ENCODE data around the gene KCNMB3. TPM values are rescaled to one million over a fixed set of nuclear protein-coding genes. Genes with fewer than 3 reads are reported as not detected.

KCNMB3 gene
- total and polyA plus RNA-seq, 7 experiments from 2014 or later, result 0.23 to 1.6 (median 0.79) TPM

DNA sequence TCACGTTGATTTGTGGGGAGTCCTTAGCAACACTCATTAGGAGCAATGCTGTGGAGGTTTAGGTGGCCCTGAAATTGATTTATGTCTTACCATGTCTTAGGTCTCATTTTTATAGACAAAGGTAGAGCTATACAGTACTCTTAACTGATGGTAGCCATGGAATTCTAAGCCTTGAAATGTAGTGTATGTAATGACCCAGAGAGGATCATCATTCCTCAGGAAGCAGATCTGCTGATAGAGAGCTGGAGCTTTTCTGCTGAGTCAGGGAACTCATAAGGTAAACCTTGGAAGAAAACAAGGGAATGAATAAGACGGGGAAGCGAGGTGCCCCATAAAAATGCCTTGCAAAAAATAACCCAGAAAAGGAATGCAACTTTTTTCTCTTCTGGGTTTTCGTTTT, 37.9 kb upstream of the KCNMB3 start:
- H3K36me3 ChIP-seq (ENCODE audit: control insufficient read depth in 2 of 3, insufficient read depth in 3 of 3, low read length in 3 of 3), result no peaks in the 10 kb centered on the region
- H3K4me3 ChIP-seq (ENCODE audit: low read length), result no peak overlapping the region
- H3K27me3 Mint-ChIP-seq, result peaks cover 0 to 18% (median 4%) of the 10 kb centered on the region in 5 donors
- intact Hi-C loops (cut with micrococcal nuclease), result no loop called here
- no peak overlapping the region for H3K27ac Mint-ChIP-seq
- ChIA-PET POLR2A (no interaction called here), CTCF (no interaction called here)
- ATAC-seq, result no peak
- no peaks in the 10 kb centered on the region for H3K4me1 ChIP-seq (ENCODE audit: control insufficient read depth in 2 of 2, insufficient read depth in 2 of 2, low read length in 2 of 2)
- H3K36me3 Mint-ChIP-seq, result peaks cover 0 to 3% (median 0%) of the 10 kb centered on the region in 5 donors
- peaks cover 0 to 4% (median 0%) of the 10 kb centered on the region in 7 donors for H3K4me1 Mint-ChIP-seq
- H3K27me3 ChIP-seq (ENCODE audit: control insufficient read depth in 2 of 2, insufficient read depth in 2 of 2, low read length in 2 of 2), result no peaks in the 10 kb centered on the region
- no peak overlapping the region for H3K27ac ChIP-seq (ENCODE audit: low read depth, low read length)
- H3K4me3 Mint-ChIP-seq, result no peak overlapping the region
- H3K9me3 Mint-ChIP-seq, result peaks cover 0 to 2% (median 0%) of the 10 kb centered on the region in 11 donors
- H3K9me3 ChIP-seq (ENCODE audit: control insufficient read depth in 2 of 3, low read length in 3 of 3), result no peaks in the 10 kb centered on the region
- DNase-seq, result no peak

DNA sequence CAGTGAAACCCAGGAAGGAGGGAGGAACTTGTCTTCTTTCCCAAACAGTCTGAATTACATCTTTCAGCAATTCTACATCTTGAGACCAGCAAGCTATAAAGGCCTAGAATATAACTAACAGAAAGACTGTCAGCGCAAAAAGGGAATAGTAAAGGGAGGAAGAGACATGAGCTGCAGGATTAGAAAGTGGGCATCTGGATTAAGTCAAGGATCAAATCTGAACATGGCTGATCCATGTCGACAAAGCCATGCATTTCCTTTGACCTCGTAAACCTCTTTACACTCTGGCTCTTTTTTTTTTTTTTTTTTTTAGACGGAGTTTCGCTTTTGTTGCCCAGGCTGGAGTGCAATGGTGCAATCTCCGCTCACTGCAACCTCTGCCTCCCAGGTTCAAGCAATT, 35.4 kb upstream of the KCNMB3 start:
- Histone ChIP-seq H3K27me3 (ENCODE audit: control insufficient read depth in 2 of 2, insufficient read depth in 2 of 2, low read length in 2 of 2) (no peaks in the 10 kb centered on the region), H3K4me3 (ENCODE audit: low read length) (no peak overlapping the region), H3K27ac (ENCODE audit: low read depth, low read length) (no peak overlapping the region), H3K4me1 (ENCODE audit: control insufficient read depth in 2 of 2, insufficient read depth in 2 of 2, low read length in 2 of 2) (no peaks in the 10 kb centered on the region), H3K9me3 (ENCODE audit: control insufficient read depth in 2 of 3, low read length in 3 of 3) (no peaks in the 10 kb centered on the region), H3K36me3 (ENCODE audit: control insufficient read depth in 2 of 3, insufficient read depth in 3 of 3, low read length in 3 of 3) (no peaks in the 10 kb centered on the region)
- CTCF ChIA-PET, result no interaction called here
- POLR2A ChIA-PET, result no interaction called here
- Mint-ChIP-seq H3K27me3 (peaks cover 0 to 26% (median under 1%) of the 10 kb centered on the region in 5 donors), H3K9me3 (peaks cover 0 to 2% (median 0%) of the 10 kb centered on the region in 11 donors), H3K4me1 (peaks cover 0 to 4% (median 0%) of the 10 kb centered on the region in 7 donors), H3K36me3 (no peaks in the 10 kb centered on the region), H3K4me3 (no peak overlapping the region), H3K27ac (no peak overlapping the region)
- no peak for ATAC-seq
- intact Hi-C loops (cut with micrococcal nuclease), result no loop called here
- no peak for DNase-seq

DNA sequence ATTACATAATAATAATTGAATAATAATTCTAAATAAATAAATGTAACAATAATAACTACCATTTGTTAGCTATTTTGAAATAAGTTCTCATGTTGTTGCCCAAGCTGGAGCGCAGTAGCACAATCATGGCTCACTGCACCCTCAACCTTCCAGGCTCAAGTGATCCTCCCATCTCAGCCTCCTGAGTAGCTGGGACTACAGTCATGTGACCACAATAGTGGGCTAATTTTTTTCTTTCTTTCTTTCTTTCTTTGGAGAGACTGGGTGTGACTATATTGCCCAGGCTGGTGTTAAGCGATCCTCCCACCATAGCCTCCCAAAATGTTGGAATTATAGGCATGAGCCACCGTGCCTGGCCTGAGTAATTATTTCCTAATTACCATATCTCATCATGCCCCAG, 30.9 kb upstream of the KCNMB3 start:
- no peak overlapping the region for H3K27ac ChIP-seq (ENCODE audit: low read depth, low read length)
- Mint-ChIP-seq H3K27ac (no peak overlapping the region), H3K27me3 (peaks cover 12 to 39% (median 13%) of the 10 kb centered on the region in 5 donors), H3K36me3 (no peaks in the 10 kb centered on the region), H3K4me1 (no peaks in the 10 kb centered on the region), H3K4me3 (no peak overlapping the region), H3K9me3 (peaks cover 0 to 2% (median 0%) of the 10 kb centered on the region in 11 donors)
- POLR2A ChIA-PET, result no interaction called here
- ATAC-seq, result no peak
- H3K4me1 ChIP-seq (ENCODE audit: control insufficient read depth in 2 of 2, insufficient read depth in 2 of 2, low read length in 2 of 2), result no peaks in the 10 kb centered on the region
- H3K4me3 ChIP-seq (ENCODE audit: low read length), result no peak overlapping the region
- intact Hi-C loops (cut with micrococcal nuclease), result no loop called here
- CTCF ChIA-PET, result no interaction called here
- H3K27me3 ChIP-seq (ENCODE audit: control insufficient read depth in 2 of 2, insufficient read depth in 2 of 2, low read length in 2 of 2), result no peaks in the 10 kb centered on the region
- no peak for DNase-seq
- no peaks in the 10 kb centered on the region for H3K9me3 ChIP-seq (ENCODE audit: control insufficient read depth in 2 of 3, low read length in 3 of 3)
- H3K36me3 ChIP-seq (ENCODE audit: control insufficient read depth in 2 of 3, insufficient read depth in 3 of 3, low read length in 3 of 3), result no peaks in the 10 kb centered on the region

DNA sequence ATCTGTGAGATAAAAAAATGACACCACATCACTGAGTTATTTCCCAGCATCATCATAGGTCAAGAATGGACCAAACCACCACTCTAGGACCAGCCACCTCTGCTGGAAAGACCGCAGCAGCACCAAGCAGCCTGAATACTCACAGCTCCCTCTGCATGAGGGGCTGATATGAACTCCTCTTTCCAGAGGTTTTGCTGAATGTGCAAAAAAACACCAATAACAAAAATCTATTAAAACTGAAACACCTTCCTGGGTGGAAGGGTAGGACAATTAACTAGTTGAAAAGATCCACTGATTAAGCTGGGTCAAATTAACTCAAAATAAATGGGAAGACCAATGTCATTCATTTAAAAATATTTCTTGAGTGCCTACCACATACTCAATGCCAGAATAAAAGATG, 28.9 kb upstream of the KCNMB3 start:
- Histone ChIP-seq H3K4me3 (ENCODE audit: low read length) (no peak overlapping the region), H3K36me3 (ENCODE audit: control insufficient read depth in 2 of 3, insufficient read depth in 3 of 3, low read length in 3 of 3) (no peaks in the 10 kb centered on the region), H3K27ac (ENCODE audit: low read depth, low read length) (no peak overlapping the region), H3K9me3 (ENCODE audit: control insufficient read depth in 2 of 3, low read length in 3 of 3) (no peaks in the 10 kb centered on the region), H3K27me3 (ENCODE audit: control insufficient read depth in 2 of 2, insufficient read depth in 2 of 2, low read length in 2 of 2) (no peaks in the 10 kb centered on the region), H3K4me1 (ENCODE audit: control insufficient read depth in 2 of 2, insufficient read depth in 2 of 2, low read length in 2 of 2) (no peaks in the 10 kb centered on the region)
- DNase-seq (no peak), ATAC-seq (no peak)
- CTCF ChIA-PET, result no interaction called here
- Mint-ChIP-seq H3K36me3 (peaks cover 0 to 4% (median 0%) of the 10 kb centered on the region in 5 donors), H3K9me3 (no peaks in the 10 kb centered on the region), H3K4me3 (no peak overlapping the region), H3K27me3 (peaks cover 15 to 38% (median 17%) of the 10 kb centered on the region in 5 donors), H3K27ac (no peak overlapping the region), H3K4me1 (no peaks in the 10 kb centered on the region)
- POLR2A ChIA-PET, result no interaction called here
- intact Hi-C loops (cut with micrococcal nuclease), result no loop called here

DNA sequence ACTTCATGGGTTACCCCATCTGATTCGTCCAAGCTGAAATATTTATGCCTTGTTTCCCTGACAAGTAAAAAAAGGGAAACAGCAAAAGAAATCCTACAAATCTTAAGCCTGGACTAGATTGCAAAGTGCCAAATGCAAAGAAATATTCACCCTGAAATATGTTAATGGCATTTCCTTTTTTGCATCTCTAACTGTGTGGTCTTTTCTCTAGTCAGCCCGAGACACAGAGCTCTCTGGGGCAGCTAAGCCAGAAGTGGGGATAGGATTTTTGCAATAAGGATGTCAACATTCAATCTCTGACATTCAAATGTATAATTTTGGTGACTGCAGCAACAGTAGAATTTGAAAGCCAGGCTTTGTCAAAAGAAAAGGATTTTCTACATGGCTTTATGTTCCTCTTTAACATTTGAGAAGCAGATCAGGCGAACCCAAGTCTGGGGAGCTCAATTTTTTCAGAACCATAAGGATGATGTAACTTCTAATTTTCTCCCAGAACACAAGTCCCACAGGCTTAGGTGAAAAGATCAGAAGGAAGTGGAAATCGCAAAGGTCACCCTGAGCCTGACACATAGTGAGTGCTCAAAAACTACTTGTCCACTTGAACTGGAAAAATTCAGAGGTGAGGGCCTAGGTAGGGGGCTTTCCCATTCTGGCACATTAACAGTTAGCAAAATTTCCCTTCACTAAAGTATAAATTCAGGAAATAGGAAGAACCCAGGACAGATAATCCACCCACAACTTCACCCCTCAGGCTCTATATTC, 28.2 kb upstream of the KCNMB3 start:
- Mint-ChIP-seq H3K4me1 (no peaks in the 10 kb centered on the region), H3K4me3 (no peak overlapping the region), H3K36me3 (peaks cover 0 to 4% (median 0%) of the 10 kb centered on the region in 5 donors), H3K27me3 (peaks cover 13 to 34% (median 15%) of the 10 kb centered on the region in 5 donors), H3K27ac (no peak overlapping the region), H3K9me3 (no peaks in the 10 kb centered on the region)
- POLR2A ChIA-PET, result interaction anchor here (0.7 kb wide), 1 partner anchor 96 kb away, joined by 3 read pairs; no protein-coding TSS in a partner anchor
- intact Hi-C loops (cut with micrococcal nuclease), result no loop called here
- no peaks in the 10 kb centered on the region for H3K4me1 ChIP-seq (ENCODE audit: control insufficient read depth in 2 of 2, insufficient read depth in 2 of 2, low read length in 2 of 2)
- H3K9me3 ChIP-seq (ENCODE audit: control insufficient read depth in 2 of 3, low read length in 3 of 3), result no peaks in the 10 kb centered on the region
- H3K4me3 ChIP-seq (ENCODE audit: low read length), result no peak overlapping the region
- no peak overlapping the region for H3K27ac ChIP-seq (ENCODE audit: low read depth, low read length)
- CTCF ChIA-PET, result no interaction called here
- ATAC-seq (no peak), DNase-seq (no peak)
- H3K36me3 ChIP-seq (ENCODE audit: control insufficient read depth in 2 of 3, insufficient read depth in 3 of 3, low read length in 3 of 3), result no peaks in the 10 kb centered on the region
- no peaks in the 10 kb centered on the region for H3K27me3 ChIP-seq (ENCODE audit: control insufficient read depth in 2 of 2, insufficient read depth in 2 of 2, low read length in 2 of 2)

DNA sequence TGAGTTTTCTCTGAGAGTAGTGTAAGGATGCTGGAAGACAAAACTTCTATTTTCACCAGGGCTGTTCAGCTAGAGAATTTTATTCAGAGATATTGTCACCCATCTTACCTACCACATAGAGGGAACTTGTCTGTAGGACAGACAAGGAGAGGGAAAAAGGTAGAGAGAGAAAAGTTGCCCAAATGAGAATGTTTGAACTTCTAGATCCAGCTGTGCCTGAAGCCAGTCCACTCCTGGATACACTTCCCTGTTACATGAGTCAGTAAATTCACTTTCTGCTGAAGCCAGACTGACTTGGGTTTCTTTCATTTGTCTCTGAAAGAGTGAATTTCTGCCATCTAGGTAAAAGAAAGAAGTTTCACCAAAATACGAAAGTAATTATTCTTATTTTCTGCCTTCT, 27.2 kb upstream of the KCNMB3 start:
- Mint-ChIP-seq H3K36me3 (peaks cover 0 to 4% (median 0%) of the 10 kb centered on the region in 5 donors), H3K9me3 (no peaks in the 10 kb centered on the region), H3K4me3 (no peak overlapping the region), H3K27ac (no peak overlapping the region), H3K4me1 (no peaks in the 10 kb centered on the region), H3K27me3 (peaks cover 11 to 25% (median 15%) of the 10 kb centered on the region in 5 donors)
- Histone ChIP-seq H3K27me3 (ENCODE audit: control insufficient read depth in 2 of 2, insufficient read depth in 2 of 2, low read length in 2 of 2) (no peaks in the 10 kb centered on the region), H3K36me3 (ENCODE audit: control insufficient read depth in 2 of 3, insufficient read depth in 3 of 3, low read length in 3 of 3) (no peaks in the 10 kb centered on the region), H3K9me3 (ENCODE audit: control insufficient read depth in 2 of 3, low read length in 3 of 3) (no peaks in the 10 kb centered on the region), H3K4me3 (ENCODE audit: low read length) (no peak overlapping the region), H3K27ac (ENCODE audit: low read depth, low read length) (no peak overlapping the region), H3K4me1 (ENCODE audit: control insufficient read depth in 2 of 2, insufficient read depth in 2 of 2, low read length in 2 of 2) (no peaks in the 10 kb centered on the region)
- intact Hi-C loops (cut with micrococcal nuclease), result no loop called here
- ChIA-PET CTCF (no interaction called here), POLR2A (no interaction called here)
- DNase-seq (no peak), ATAC-seq (no peak)

DNA sequence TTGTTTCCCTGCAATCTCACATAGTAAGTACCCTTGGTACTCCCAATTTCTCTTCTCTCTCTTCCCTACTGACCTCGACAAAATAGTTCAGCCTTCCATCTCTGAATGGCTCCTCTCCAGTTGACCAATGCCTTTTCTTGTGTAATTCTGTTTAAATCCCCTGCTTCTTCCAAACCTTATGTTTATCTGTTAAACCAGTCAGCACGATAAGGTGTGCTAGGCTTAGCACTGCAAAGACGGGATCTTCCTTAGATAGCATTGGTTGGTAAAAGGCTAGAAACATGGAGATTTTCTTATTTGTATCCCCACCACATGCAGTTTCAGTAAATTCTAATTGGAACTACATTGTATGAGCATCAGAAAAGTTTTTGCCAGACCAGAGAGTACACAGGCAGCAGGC, 25.8 kb upstream of the KCNMB3 start:
- Mint-ChIP-seq H3K27me3 (peaks cover 11 to 17% (median 15%) of the 10 kb centered on the region in 5 donors), H3K4me1 (no peaks in the 10 kb centered on the region), H3K27ac (no peak overlapping the region), H3K4me3 (no peak overlapping the region), H3K36me3 (peaks cover 0 to 4% (median 0%) of the 10 kb centered on the region in 5 donors), H3K9me3 (no peaks in the 10 kb centered on the region)
- DNase-seq (no peak), ATAC-seq (no peak)
- ChIA-PET POLR2A (no interaction called here), CTCF (no interaction called here)
- no peak overlapping the region for H3K27ac ChIP-seq (ENCODE audit: low read depth, low read length)
- H3K4me1 ChIP-seq (ENCODE audit: control insufficient read depth in 2 of 2, insufficient read depth in 2 of 2, low read length in 2 of 2), result no peaks in the 10 kb centered on the region
- H3K4me3 ChIP-seq (ENCODE audit: low read length), result no peak overlapping the region
- intact Hi-C loops (cut with micrococcal nuclease), result no loop called here
- no peaks in the 10 kb centered on the region for H3K9me3 ChIP-seq (ENCODE audit: control insufficient read depth in 2 of 3, low read length in 3 of 3)
- H3K36me3 ChIP-seq (ENCODE audit: control insufficient read depth in 2 of 3, insufficient read depth in 3 of 3, low read length in 3 of 3), result no peaks in the 10 kb centered on the region
- H3K27me3 ChIP-seq (ENCODE audit: control insufficient read depth in 2 of 2, insufficient read depth in 2 of 2, low read length in 2 of 2), result no peaks in the 10 kb centered on the region
